22Rv1 (cell line): Measurements from ENCODE around the gene RNU6-9.

Experiments used
- CTCF ChIP-seq: fragments of 450-650 bp; IDR thresholded peaks from 2 replicates; pipeline ENCODE4 v1.5.1; 2017; ENCODE audit warnings: mild to moderate bottlenecking
- ZFX ChIP-seq: fragments of 450-650 bp; IDR thresholded peaks from 2 replicates; pipeline ENCODE4 v1.6.1; 2017; ENCODE audit warnings: antibody characterized with exemption, borderline replicate concordance

GRCh38 chr19:925087-925525, 31.8 kb downstream of the RNU6-9 start:
- TF ChIP-seq CTCF (no peak), ZFX (no peak)
